ENCODE results near the gene COX8A.

GRCh38 chr11:64006398-64006797, 32.0 kb downstream of the COX8A start:
- TF ChIP-seq CTCF (IDR thresholded peaks at IDR 0.05) (no peak), POLR2A (IDR thresholded peaks at IDR 0.05) (no peak)
